Amygdala (tissue), 56 donors: ENCODE measurements around the gene GINS3.

ENCODE experiments used
- DNase-seq, 56 donors: peaks; one replicate each; lab custom pipeline; 2025; lab: John Stamatoyannopoulos, UW

Gene GINS3

GRCh38 chr16:58421529-58421928, 29.3 kb downstream of the GINS3 start:
- no peak for DNase-seq

GRCh38 chr16:58422809-58423208, 30.5 kb downstream of the GINS3 start:
- peak in 2 of 56 donors; percentile 4 to 15 for DNase-seq

- no peak for DNase-seq
Measured at GRCh38 chr16:58425245-58425644, 33.0 kb downstream of the GINS3 start.

GRCh38 chr16:58425756-58426494, 33.7 kb downstream of the GINS3 start:
- DNase-seq, result peak in 29 of 56 donors; percentile 10 to 68 (median 25)

GRCh38 chr16:58426966-58427365, 34.7 kb downstream of the GINS3 start:
- peak in 12 of 56 donors; percentile 5 to 44 (median 14) for DNase-seq

GRCh38 chr16:58428621-58429542, 36.6 kb downstream of the GINS3 start:
- no peak for DNase-seq

- DNase-seq, result no peak
Measured at GRCh38 chr16:58430718-58431117, 38.4 kb downstream of the GINS3 start.

- no peak for DNase-seq
Measured at GRCh38 chr16:58433569-58433951, 41.3 kb downstream of the GINS3 start.

GRCh38 chr16:58435779-58436178, 43.5 kb downstream of the GINS3 start:
- no peak for DNase-seq

GRCh38 chr16:58440131-58440530, 47.9 kb downstream of the GINS3 start:
- DNase-seq, result no peak

- no peak for DNase-seq
Measured at GRCh38 chr16:58442547-58442946, 50.3 kb downstream of the GINS3 start.

GRCh38 chr16:58443783-58444182, 51.5 kb downstream of the GINS3 start:
- no peak for DNase-seq

GRCh38 chr16:58444265-58444664, 52.0 kb downstream of the GINS3 start:
- no peak for DNase-seq

- DNase-seq, result no peak
Measured at GRCh38 chr16:58448890-58449289, 56.6 kb downstream of the GINS3 start.

- DNase-seq, result no peak
Measured at GRCh38 chr16:58449306-58449705, 57.0 kb downstream of the GINS3 start.

- no peak for DNase-seq
Measured at GRCh38 chr16:58449768-58450167, 57.5 kb downstream of the GINS3 start.

GRCh38 chr16:58450590-58450989, 58.3 kb downstream of the GINS3 start:
- no peak for DNase-seq

- no peak for DNase-seq
Measured at GRCh38 chr16:58451265-58451689, 59.0 kb downstream of the GINS3 start.

- no peak for DNase-seq
Measured at GRCh38 chr16:58451945-58452401, 59.7 kb downstream of the GINS3 start.

- no peak for DNase-seq
Measured at GRCh38 chr16:58452640-58453039, 60.4 kb downstream of the GINS3 start.

- DNase-seq, result no peak
Measured at GRCh38 chr16:58454178-58454577, 61.9 kb downstream of the GINS3 start.

GRCh38 chr16:58454856-58455255, 62.6 kb downstream of the GINS3 start:
- DNase-seq, result no peak
